Measurements from ENCODE around the gene DENND4A.
"Not testable (repeated sequence)": the region's sequence is repeated elsewhere in the genome, so short reads cannot be mapped to it uniquely, and the experiment has no call there.

DENND4A gene

DNA sequence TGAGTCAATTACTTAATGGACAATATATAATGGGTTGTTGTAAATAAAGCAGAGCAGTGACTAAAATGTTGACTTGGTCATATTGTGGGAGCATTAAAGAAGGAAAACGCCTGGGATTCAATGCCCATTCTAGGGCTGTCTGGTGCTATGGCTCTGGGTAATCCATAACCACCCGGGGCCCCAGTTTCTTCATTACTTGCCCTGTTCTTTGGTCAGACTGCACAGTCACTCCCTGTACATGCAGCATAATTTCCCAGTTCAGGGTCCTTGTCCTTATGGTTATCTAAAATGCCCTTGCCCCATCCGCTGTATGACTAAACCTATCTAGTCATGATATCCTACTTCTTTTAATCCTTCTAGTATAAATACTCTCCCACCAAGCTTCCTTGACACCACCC is 27.5 kb upstream of the DENND4A start:
- Histone ChIP-seq H3K9ac (ENCODE audit: low read depth in 1 of 2, low read length in 2 of 2) (no peak overlapping the region), H3K4me1 (ENCODE audit: control insufficient read depth in 1 of 2, insufficient read depth in 2 of 2, low read length in 2 of 2) (peaks cover 4 to 10% of the 10 kb centered on the region in 2 donors), H3K27me3 (ENCODE audit: control insufficient read depth in 1 of 2, insufficient read depth in 2 of 2, low read length in 2 of 2) (no peaks in the 10 kb centered on the region), H3K4me3 (ENCODE audit: low read depth in 1 of 2, low read length in 2 of 2) (no peak overlapping the region), H3K27ac (ENCODE audit: low read depth, low read length) (no peak overlapping the region), H3K36me3 (ENCODE audit: control insufficient read depth in 1 of 2, insufficient read depth in 2 of 2, low read length in 2 of 2) (no peaks in the 10 kb centered on the region), H3K9me3 (ENCODE audit: control insufficient read depth in 1 of 2, low read length in 2 of 2) (no peaks in the 10 kb centered on the region)

DNA sequence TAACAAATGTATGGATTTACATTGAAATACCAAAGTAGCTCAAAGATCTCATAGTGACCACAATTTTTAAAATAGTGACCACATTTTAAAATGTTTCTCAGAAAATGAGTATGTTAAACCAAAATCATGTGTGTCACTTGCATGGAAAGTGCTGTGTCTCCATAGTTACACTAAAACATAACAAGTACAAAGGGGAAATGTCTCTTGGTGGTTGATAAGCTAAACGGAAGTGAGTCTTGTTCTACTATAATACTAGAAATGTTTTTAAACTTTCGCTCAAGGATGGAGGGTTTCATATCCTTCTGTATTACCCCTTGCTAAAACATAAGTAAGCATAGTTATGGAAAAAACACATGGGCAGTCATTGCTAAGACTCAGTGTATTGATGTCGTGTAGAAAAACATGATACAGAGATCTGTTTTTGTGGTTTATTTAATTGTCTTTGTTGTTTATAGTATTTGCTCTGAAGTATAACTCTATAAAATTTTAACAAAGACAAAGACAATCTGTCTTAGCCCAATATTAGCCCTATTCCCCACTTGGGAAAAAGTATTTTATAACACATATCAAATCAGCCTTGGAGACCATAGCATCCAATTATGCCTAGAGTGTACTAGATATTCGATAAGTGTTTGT is 27.0 kb upstream of the DENND4A start:
- peaks cover 4 to 10% of the 10 kb centered on the region in 2 donors for H3K4me1 ChIP-seq (ENCODE audit: control insufficient read depth in 1 of 2, insufficient read depth in 2 of 2, low read length in 2 of 2)
- no peak overlapping the region for H3K27ac ChIP-seq (ENCODE audit: low read depth, low read length)
- no peaks in the 10 kb centered on the region for H3K27me3 ChIP-seq (ENCODE audit: control insufficient read depth in 1 of 2, insufficient read depth in 2 of 2, low read length in 2 of 2)
- H3K36me3 ChIP-seq (ENCODE audit: control insufficient read depth in 1 of 2, insufficient read depth in 2 of 2, low read length in 2 of 2), result no peaks in the 10 kb centered on the region
- H3K4me3 ChIP-seq (ENCODE audit: low read depth in 1 of 2, low read length in 2 of 2), result no peak overlapping the region
- no peak overlapping the region for H3K9ac ChIP-seq (ENCODE audit: low read depth in 1 of 2, low read length in 2 of 2)
- no peaks in the 10 kb centered on the region for H3K9me3 ChIP-seq (ENCODE audit: control insufficient read depth in 1 of 2, low read length in 2 of 2)

DNA sequence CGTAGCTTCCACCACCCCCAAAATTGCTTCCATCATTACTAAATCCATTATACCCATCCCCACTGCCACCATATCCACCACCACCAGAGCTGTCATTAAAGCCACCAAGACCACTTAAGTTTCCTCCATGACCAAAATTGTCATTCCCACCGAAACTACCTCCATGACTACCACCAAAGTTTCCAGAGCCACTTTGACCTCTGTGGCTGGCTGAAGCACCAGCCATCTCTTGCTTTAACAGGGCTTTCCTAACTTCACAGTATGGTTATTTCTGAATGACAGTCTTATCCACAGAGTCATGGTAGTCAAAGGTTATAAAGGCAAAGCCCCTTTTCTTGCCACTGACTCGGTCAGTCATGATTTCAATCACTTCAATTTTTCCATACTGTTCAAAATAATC is 24.3 kb upstream of the DENND4A start:
- Histone ChIP-seq H3K4me3 (ENCODE audit: low read depth in 1 of 2, low read length in 2 of 2) (no peak overlapping the region), H3K27me3 (ENCODE audit: control insufficient read depth in 1 of 2, insufficient read depth in 2 of 2, low read length in 2 of 2) (no peaks in the 10 kb centered on the region), H3K36me3 (ENCODE audit: control insufficient read depth in 1 of 2, insufficient read depth in 2 of 2, low read length in 2 of 2) (no peaks in the 10 kb centered on the region), H3K9ac (ENCODE audit: low read depth in 1 of 2, low read length in 2 of 2) (no peak overlapping the region), H3K9me3 (ENCODE audit: control insufficient read depth in 1 of 2, low read length in 2 of 2) (no peaks in the 10 kb centered on the region), H3K27ac (ENCODE audit: low read depth, low read length) (no peak overlapping the region), H3K4me1 (ENCODE audit: control insufficient read depth in 1 of 2, insufficient read depth in 2 of 2, low read length in 2 of 2) (peaks cover 4 to 10% of the 10 kb centered on the region in 2 donors)

DNA sequence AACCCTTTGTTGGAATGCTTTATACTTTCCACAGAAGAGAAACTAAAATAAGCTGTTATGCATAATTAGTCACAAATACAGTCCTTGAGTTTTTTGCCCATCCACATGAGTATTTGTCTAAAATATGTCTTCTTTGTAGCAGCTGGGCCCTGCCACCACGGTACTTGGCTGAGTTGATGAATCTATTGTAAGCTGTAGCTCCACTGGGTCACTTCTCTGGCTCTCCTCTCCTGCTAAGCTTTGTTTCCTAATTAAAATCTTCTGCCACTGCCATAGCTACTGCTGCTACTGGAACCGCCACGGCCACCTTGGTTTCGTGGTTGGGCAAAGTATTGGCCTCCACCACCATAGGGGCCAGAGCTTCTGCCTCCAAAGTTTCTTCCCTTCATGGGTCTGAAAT is 23.9 kb upstream of the DENND4A start:
- H3K9ac ChIP-seq (ENCODE audit: low read depth in 1 of 2, low read length in 2 of 2); H3K27me3 ChIP-seq (ENCODE audit: control insufficient read depth in 1 of 2, insufficient read depth in 2 of 2, low read length in 2 of 2); H3K9me3 ChIP-seq (ENCODE audit: control insufficient read depth in 1 of 2, low read length in 2 of 2); H3K4me3 ChIP-seq (ENCODE audit: low read depth in 1 of 2, low read length in 2 of 2); H3K36me3 ChIP-seq (ENCODE audit: control insufficient read depth in 1 of 2, insufficient read depth in 2 of 2, low read length in 2 of 2); H3K27ac ChIP-seq (ENCODE audit: low read depth, low read length): not testable (repeated sequence)
- peaks cover 4 to 10% of the 10 kb centered on the region in 2 donors for H3K4me1 ChIP-seq (ENCODE audit: control insufficient read depth in 1 of 2, insufficient read depth in 2 of 2, low read length in 2 of 2)

DNA sequence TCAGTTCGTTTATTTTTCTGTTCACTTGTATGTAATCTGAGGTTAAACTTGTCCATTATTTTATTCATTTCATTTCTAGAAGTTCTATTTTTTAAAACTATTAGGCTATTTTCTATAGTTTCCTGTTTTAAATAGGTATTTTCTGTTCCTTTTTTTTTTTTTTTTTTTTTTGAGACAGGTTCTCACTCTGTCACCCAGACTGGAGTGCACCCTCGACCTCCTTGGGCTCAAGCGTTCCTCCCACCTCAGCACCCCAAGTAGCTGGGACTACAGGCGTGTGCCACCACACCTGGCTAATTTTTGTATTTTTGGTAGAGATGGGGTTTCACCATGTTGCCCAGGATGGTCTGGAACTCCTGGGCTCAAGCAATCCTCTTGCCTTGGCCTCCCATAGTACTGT is 22.2 kb upstream of the DENND4A start:
- not testable (repeated sequence) for H3K4me3 ChIP-seq (ENCODE audit: low read depth in 1 of 2, low read length in 2 of 2); H3K36me3 ChIP-seq (ENCODE audit: control insufficient read depth in 1 of 2, insufficient read depth in 2 of 2, low read length in 2 of 2); H3K9me3 ChIP-seq (ENCODE audit: control insufficient read depth in 1 of 2, low read length in 2 of 2)

DNA sequence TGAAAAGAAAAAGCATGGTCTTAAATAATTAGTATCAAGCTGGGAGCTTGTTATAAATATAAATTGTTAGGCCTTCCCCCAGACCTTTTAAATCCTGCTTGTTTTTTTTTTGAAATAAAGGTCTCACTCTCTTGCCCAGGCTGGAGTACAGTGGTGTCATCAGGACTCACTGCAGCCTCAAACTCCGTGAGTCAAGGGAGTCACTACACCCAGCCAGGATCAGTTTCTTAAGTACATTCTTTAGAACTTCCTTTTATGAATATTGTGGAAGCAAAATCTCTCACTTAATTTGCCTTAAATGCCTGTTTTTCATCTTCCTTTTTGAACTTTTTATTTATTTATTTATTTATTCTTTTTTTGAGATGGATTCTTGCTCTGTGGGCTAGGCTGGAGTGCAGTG is 20.8 kb upstream of the DENND4A start:
- Histone ChIP-seq H3K4me3 (ENCODE audit: low read depth in 1 of 2, low read length in 2 of 2) (no peak overlapping the region), H3K36me3 (ENCODE audit: control insufficient read depth in 1 of 2, insufficient read depth in 2 of 2, low read length in 2 of 2) (no peaks in the 10 kb centered on the region)

More for the DNA sequence above, 22.2 kb upstream of the DENND4A start:
- H3K27me3 ChIP-seq (ENCODE audit: control insufficient read depth in 1 of 2, insufficient read depth in 2 of 2, low read length in 2 of 2); H3K4me1 ChIP-seq (ENCODE audit: control insufficient read depth in 1 of 2, insufficient read depth in 2 of 2, low read length in 2 of 2); H3K9ac ChIP-seq (ENCODE audit: low read depth in 1 of 2, low read length in 2 of 2); H3K27ac ChIP-seq (ENCODE audit: low read depth, low read length): not testable (repeated sequence)

DNA sequence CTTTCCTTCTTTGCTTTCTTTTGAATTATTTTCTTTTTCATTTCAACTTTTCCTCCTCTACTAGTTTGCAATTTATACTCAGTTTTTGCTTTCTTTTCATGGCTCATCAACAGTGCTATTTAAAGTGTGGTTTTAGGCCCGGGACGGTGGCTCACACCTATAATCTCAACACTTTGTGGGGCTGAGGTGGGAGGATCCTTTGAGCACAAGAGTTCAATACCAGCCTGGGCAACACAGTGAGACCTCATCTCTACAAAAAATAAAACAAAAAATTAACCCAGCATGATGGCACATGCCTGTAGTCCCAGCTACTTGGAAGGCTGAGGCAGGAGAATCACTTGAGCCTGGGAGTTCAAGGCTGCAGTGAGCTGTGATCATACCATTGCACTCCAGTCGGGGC is 20.4 kb upstream of the DENND4A start:
- no peaks in the 10 kb centered on the region for H3K36me3 ChIP-seq (ENCODE audit: control insufficient read depth in 1 of 2, insufficient read depth in 2 of 2, low read length in 2 of 2)
- no peaks in the 10 kb centered on the region for H3K4me1 ChIP-seq (ENCODE audit: control insufficient read depth in 1 of 2, insufficient read depth in 2 of 2, low read length in 2 of 2)
- no peaks in the 10 kb centered on the region for H3K9me3 ChIP-seq (ENCODE audit: control insufficient read depth in 1 of 2, low read length in 2 of 2)
- H3K27me3 ChIP-seq (ENCODE audit: control insufficient read depth in 1 of 2, insufficient read depth in 2 of 2, low read length in 2 of 2), result no peaks in the 10 kb centered on the region
- H3K4me3 ChIP-seq (ENCODE audit: low read depth in 1 of 2, low read length in 2 of 2), result no peak overlapping the region
- H3K27ac ChIP-seq (ENCODE audit: low read depth, low read length), result no peak overlapping the region
- no peak overlapping the region for H3K9ac ChIP-seq (ENCODE audit: low read depth in 1 of 2, low read length in 2 of 2)

More for the DNA sequence above, 20.8 kb upstream of the DENND4A start:
- H3K4me1 ChIP-seq (ENCODE audit: control insufficient read depth in 1 of 2, insufficient read depth in 2 of 2, low read length in 2 of 2), result no peaks in the 10 kb centered on the region
- no peaks in the 10 kb centered on the region for H3K9me3 ChIP-seq (ENCODE audit: control insufficient read depth in 1 of 2, low read length in 2 of 2)
- H3K9ac ChIP-seq (ENCODE audit: low read depth in 1 of 2, low read length in 2 of 2), result no peak overlapping the region
- H3K27me3 ChIP-seq (ENCODE audit: control insufficient read depth in 1 of 2, insufficient read depth in 2 of 2, low read length in 2 of 2), result no peaks in the 10 kb centered on the region
- H3K27ac ChIP-seq (ENCODE audit: low read depth, low read length), result no peak overlapping the region

DNA sequence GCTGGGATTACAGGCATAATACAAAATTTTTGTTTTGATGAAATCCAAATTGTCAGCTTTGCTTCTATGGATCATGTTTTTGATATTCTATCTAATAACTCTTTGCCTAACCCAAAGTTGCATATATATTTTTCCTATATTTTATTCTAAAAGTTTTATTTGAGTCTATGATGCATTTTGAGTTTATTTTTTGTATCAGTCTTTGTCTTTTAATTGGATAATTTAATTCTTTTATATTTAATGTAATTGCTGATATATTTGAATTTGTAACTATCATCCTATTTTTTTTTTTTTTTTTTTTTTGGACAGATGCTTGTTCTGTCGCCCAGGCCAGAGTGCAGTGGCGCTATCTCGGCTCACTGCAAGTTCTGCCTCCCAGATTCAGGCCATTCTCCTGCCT is 19.7 kb upstream of the DENND4A start:
- Histone ChIP-seq H3K27me3 (ENCODE audit: control insufficient read depth in 1 of 2, insufficient read depth in 2 of 2, low read length in 2 of 2) (no peaks in the 10 kb centered on the region), H3K4me3 (ENCODE audit: low read depth in 1 of 2, low read length in 2 of 2) (no peak overlapping the region), H3K9ac (ENCODE audit: low read depth in 1 of 2, low read length in 2 of 2) (no peak overlapping the region), H3K27ac (ENCODE audit: low read depth, low read length) (no peak overlapping the region), H3K36me3 (ENCODE audit: control insufficient read depth in 1 of 2, insufficient read depth in 2 of 2, low read length in 2 of 2) (no peaks in the 10 kb centered on the region), H3K4me1 (ENCODE audit: control insufficient read depth in 1 of 2, insufficient read depth in 2 of 2, low read length in 2 of 2) (no peaks in the 10 kb centered on the region), H3K9me3 (ENCODE audit: control insufficient read depth in 1 of 2, low read length in 2 of 2) (no peaks in the 10 kb centered on the region)

DNA sequence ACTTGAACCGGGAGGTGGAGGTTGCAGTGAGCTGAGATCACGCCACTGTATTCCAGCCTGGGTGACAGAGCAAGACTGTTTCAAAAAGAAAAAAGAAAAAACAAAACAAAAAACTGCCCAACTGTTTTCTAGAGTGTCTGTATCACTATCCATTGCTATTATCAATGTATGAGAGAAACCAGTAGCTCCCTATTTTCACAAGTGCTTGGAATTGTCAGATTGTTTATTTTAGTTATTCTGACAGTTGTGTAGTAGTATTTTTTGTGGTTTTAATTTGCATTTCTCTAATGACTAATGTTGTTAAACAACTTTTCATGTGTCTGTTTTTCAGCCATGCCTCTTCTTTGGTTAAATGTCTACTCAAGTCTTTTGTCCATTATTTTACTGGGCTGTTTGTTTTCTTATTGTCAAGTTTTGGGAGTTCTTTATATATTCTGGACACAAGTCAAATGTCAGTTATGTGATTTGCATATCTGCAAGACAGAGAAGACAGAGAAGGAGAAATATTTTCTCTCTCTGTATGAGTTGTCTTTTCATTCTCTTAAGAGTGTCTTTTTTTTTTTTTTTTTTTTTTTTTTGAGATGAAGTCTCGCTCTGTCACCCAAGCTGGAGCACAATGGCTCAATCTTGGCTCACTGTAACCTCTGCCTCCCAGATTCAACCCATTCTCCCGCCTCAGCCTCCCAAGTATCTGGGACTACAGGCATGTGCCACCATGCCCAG is 19.1 kb upstream of the DENND4A start:
- H3K36me3 ChIP-seq (ENCODE audit: control insufficient read depth in 1 of 2, insufficient read depth in 2 of 2, low read length in 2 of 2); H3K9me3 ChIP-seq (ENCODE audit: control insufficient read depth in 1 of 2, low read length in 2 of 2); H3K4me3 ChIP-seq (ENCODE audit: low read depth in 1 of 2, low read length in 2 of 2); H3K27ac ChIP-seq (ENCODE audit: low read depth, low read length); H3K9ac ChIP-seq (ENCODE audit: low read depth in 1 of 2, low read length in 2 of 2); H3K4me1 ChIP-seq (ENCODE audit: control insufficient read depth in 1 of 2, insufficient read depth in 2 of 2, low read length in 2 of 2); H3K27me3 ChIP-seq (ENCODE audit: control insufficient read depth in 1 of 2, insufficient read depth in 2 of 2, low read length in 2 of 2): not testable (repeated sequence)

DNA sequence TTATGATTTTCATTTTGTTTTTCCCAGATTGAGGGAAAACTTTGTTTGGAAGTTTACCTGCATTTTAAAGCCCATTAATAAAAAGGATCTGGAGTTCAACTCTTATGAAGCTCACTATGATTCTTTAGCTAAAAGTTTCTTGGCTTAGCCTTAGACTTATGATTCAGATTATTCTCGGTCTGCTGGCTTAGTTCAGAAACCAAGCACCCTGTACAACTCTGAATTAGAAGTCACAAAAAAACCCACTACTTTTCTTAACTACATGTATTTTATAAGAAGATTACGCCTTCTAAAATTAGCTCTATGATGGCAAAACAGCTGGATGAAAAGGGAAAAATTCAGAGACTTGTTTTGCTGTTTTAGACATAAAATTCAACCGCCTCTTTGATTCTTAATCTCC is 14.3 kb upstream of the DENND4A start:
- Histone ChIP-seq H3K4me1 (ENCODE audit: control insufficient read depth in 1 of 2, insufficient read depth in 2 of 2, low read length in 2 of 2) (no peaks in the 10 kb centered on the region), H3K27me3 (ENCODE audit: control insufficient read depth in 1 of 2, insufficient read depth in 2 of 2, low read length in 2 of 2) (no peaks in the 10 kb centered on the region), H3K9me3 (ENCODE audit: control insufficient read depth in 1 of 2, low read length in 2 of 2) (no peaks in the 10 kb centered on the region), H3K9ac (ENCODE audit: low read depth in 1 of 2, low read length in 2 of 2) (no peak overlapping the region), H3K27ac (ENCODE audit: low read depth, low read length) (no peak overlapping the region), H3K36me3 (ENCODE audit: control insufficient read depth in 1 of 2, insufficient read depth in 2 of 2, low read length in 2 of 2) (no peaks in the 10 kb centered on the region), H3K4me3 (ENCODE audit: low read depth in 1 of 2, low read length in 2 of 2) (no peak overlapping the region)
